HG02678 (cell line): ENCODE measurements around the gene FXR2.
"Not testable (repeated sequence)": the region's sequence is repeated elsewhere in the genome, so short reads cannot be mapped to it uniquely, and the experiment has no call there.

Source experiments
- ATAC-seq: cut with Tn5 transposase; IDR thresholded peaks from one replicate; pipeline ENCODE4 v1.9.1; 2021; ENCODE audit warnings: mild to moderate bottlenecking, moderate library complexity; ENCODE audit not compliant: unreplicated experiment

The FXR2 gene

GRCh38 chr17:7629939-7630571 is 15.4 kb upstream of the FXR2 start, which contains the start of gene SHBG:
SHBG (plus strand) TSS chr17:7630135; CDS start chr17:7630173, 38 bp downstream.
- no peak for ATAC-seq

GRCh38 chr17:7627250-7628121 is 12.8 kb upstream of the FXR2 start, which contains the start of gene SAT2:
SAT2 (minus strand) TSS chr17:7627821; CDS start chr17:7627635, 186 bp downstream.
- ATAC-seq: peak; percentile 90

DNA sequence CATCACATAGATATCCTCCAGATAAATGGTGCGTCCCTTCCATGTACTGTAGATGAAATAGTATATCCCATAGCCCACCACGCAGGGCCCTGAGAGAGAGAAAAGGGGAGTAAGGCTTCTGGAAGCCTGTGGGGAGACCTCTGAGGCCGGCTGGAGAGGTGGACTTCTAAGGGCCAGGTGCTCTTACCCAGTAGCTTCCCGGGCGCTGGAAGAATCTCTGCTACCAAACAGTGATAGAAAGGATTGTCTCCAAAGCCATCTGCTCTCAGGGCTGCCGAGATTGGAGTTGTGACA is 12.2 kb upstream of the FXR2 start:
- ATAC-seq: no peak

DNA sequence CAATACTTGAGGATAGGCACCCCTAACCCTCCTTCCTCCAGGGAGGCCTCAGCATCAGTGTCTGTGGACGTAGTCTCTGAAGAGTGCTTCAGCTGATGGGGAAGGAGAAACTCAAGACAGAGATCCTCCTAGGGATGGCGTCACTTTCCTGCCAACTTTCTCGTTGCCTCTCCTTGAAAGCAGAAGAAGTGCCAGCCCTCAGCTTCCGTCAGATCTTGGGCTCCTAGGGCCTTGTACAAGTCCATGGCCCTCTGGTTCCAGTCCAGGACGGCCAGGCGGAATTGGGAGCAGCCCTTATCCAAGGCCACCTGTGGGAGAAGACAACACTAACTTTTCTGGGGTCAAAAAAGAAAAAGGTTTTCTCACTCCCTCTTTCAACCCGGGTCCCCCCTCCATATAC is 11.6 kb upstream of the FXR2 start:
- ATAC-seq: no peak

DNA sequence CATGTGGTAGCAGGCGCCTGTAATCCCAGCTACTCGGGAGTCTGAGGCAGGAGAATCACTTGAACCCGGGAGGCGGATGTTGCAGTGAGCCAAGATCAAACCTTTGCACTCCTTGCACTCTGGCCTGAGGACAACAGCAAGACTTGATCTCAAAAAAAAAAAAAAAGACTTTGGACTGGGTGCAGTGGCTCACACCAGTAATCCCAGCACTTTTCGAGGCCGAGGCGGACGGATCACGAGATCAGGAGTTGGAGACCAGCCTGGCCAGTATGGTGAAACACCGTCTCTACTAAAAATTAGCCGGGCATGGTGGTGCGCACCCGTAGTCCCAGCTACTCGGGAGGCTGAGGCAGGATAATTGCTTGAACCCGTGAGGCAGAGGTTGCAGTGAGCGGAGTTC is 11.1 kb upstream of the FXR2 start:
- ATAC-seq: not testable (repeated sequence)

DNA sequence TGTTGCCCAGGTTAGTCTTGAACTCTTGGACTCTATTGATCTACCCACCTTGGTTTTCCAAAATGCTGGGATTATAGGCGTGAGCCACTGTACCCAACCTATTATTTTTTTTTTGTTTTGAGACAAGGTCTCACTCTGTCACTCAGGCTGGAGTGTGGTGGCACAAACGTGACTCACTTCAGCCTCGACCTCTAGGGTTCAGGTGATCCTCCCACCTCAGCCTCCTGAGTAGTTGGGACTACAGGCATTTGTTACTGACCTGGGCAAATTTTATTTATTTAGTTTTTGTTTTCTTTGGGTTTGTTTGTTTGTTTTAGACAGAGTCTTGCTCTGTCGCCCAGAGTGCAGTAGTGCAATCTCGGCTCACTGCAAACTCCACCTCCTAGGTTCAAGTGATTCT is 9.0 kb upstream of the FXR2 start:
- no peak for ATAC-seq

- ATAC-seq: no peak
These were observed 6.1 kb upstream of the FXR2 start for GRCh38 chr17:7620835-7621234.

DNA sequence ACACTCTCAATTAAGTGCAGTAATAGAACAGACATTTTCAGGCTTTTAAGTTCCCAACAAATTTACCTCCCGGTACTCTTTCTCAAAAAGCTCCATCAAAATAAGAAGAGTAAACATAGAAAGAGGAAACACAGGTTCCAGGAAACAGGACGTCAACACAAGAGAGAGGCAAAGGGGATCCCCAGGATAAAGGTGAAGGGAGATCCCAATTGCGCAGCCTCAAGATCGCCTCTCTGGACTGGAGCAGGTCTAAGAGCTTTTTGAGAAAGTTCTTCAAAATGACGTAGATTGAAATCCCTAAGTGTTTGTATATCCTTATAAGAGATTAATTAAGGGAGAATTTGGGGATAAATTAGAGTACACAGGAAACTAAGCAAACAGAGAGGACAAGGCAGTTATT is 3.9 kb upstream of the FXR2 start:
- no peak for ATAC-seq

GRCh38 chr17:7615265-7615747 is 609 bp upstream of the FXR2 start:
- no peak for ATAC-seq

GRCh38 chr17:7613769-7614424 is 800 bp downstream of the FXR2 start:
- ATAC-seq: no peak

- ATAC-seq: no peak
These were observed 2.4 kb downstream of the FXR2 start for GRCh38 chr17:7612294-7612640.

- ATAC-seq: no peak
These were observed 2.9 kb downstream of the FXR2 start for GRCh38 chr17:7611635-7612293.

GRCh38 chr17:7610641-7611040 is 4.1 kb downstream of the FXR2 start:
- ATAC-seq: no peak

- no peak for ATAC-seq
These were observed 8.4 kb downstream of the FXR2 start for GRCh38 chr17:7606280-7606679.

DNA sequence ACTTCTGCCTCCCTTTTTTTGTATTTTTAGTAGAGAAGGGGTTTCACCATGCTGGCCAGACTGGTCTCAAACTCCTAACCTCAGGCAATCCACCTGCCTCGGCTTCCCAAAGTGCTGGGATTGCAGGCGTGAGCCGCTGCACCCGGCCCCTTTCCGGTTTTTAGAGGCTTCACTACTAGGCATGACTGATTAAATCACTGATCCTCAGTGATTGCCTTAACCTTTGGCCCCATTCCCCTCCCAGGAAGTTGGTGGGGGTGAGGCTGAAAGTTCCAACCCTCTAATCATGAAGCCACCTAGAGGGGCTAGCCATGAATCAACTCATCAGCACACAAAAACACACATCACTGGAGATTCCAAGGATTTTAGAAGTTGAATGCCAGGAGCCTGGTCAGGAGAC is 17.1 kb downstream of the FXR2 start:
- not testable (repeated sequence) for ATAC-seq

DNA sequence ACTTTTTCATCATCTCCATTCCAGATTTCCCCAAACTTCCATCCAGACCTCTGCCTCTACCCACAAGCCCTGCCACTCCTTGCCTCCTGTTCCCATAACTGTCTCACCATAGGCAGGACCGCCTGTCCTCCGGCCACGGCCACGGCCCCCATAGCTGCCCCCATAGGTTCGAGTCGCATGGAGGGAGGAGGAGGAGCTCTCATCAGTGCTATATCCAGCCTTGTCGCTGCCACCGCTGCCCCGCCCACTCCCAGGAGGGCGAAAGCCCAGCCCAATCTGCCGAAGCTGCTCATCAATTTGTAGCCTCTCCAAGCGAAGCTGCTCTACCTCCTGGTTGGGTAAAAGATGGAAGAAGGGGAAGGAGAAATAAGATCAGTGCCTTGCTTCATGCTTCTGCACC is 21.4 kb downstream of the FXR2 start:
- ATAC-seq: no peak

- no peak for ATAC-seq
These were observed 22.2 kb downstream of the FXR2 start for GRCh38 chr17:7592422-7593021.

DNA sequence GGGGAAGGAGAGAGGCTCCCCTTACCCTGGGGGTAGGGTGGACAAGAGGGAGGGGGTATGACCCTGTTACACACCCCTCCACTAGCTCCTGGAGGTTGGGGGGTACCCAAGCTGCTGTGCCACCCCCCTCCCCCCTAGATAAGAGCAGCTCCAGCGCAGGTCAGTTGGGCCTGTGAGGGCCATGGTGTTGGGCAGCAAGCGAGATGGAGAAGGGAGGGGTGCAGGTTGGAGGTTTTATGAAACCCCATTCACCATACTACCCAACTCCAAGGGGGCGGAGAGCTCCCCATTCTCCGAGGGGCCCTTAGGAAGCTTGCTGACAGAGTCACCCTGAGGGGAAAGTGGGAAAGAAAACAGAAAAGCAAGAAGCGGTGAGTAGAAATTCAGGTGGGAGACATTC is 23.1 kb downstream of the FXR2 start:
- no peak for ATAC-seq

DNA sequence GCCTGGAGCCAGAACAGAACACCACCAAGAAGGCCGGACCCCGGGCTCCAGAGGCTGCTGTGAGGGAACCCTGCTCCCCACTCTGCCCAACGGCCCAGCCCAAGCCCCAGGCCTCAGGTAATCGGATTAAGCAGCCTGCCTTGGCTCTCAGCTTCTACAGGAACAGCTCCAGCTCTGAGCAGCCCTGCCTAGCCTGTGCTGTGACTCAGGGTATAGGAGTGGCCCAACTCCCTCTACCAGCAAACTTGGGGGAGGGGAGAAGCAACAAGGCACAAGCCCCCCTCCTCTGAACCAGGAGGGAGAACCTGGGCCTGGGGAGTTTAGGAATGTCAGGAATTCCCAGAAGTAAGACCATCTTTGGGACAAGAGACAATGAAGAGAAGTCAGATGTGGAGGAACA is 24.0 kb downstream of the FXR2 start:
- no peak for ATAC-seq

DNA sequence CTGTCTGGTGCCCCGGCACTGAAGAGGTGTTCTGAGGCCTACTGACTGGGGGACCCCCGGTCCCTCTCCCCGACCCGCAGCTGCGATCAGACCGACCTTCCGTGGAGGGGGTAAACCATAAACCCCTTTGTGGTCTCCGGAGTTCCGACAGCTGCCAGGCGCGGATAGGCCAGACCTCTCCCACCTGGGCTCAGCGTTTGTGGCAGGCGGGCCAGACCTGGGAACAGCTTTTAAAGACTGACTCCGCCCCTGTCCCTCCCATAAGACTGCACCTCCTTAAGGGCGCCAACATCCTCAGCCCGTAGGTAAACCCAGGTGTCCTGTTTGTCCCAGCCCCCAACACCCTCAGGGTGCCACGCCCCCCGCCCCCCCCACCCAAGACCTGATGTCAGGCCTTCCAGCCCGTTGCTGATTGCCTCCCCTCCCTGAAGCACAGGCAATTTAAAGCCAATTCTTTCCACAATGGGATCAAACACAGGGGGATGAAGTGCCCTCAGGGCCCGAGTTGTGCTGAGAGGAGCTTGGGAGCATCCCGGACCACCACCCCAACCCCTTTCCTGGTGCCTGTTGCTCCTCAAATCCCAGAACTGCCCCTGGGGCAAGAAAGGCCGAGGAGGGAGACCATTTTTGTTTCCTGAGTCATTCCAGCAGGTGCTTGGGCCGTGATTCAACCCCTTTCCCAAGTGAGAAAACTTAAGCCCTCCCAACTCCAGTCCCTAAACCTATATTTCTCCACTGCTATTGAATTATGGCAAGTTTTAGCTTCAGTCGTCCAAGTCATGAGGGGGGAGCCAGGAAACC is 24.6 kb downstream of the FXR2 start, which contains the start of gene SOX15:
SOX15 (minus strand) TSS at position 204 of the 801 bp plus-strand sequence. CDS start 418 bp downstream, outside the sequence.
- ATAC-seq: no peak
